Activated CD8-positive, alpha-beta memory T cell treated with anti-CD3 and anti-CD28 coated beads, Interleukin-2, amount 10 ng/mL, durations not matched to agents 7 days and 5 days (primary cell): Measurements from ENCODE around the gene EFTUD2. TPM values are rescaled to one million over a fixed set of nuclear protein-coding genes. Genes with fewer than 3 reads are reported as not detected.
"Not testable (repeated sequence)": the region's sequence is repeated elsewhere in the genome, so short reads cannot be mapped to it uniquely, and the experiment has no call there.

Source experiments
- ATAC-seq: fragments of 150-1000 bp; cut with Tn5 transposase; one replicate; pipeline ENCODE4 v1.10.0; 2021; ENCODE audit warnings: moderate library complexity
- CTCF ChIA-PET: fragments of 350-600 bp; sonication (Branson Sonifier 250); formaldehyde crosslinking; loops from one replicate; lab custom pipeline; 2021; ENCODE audit warnings: antibody characterized with exemption; lab: Charles Lee
- DNase-seq: peaks from one replicate; pipeline ENCODE4 v3.0.0-alpha.2; 2020
- H3K27ac Mint-ChIP-seq: one replicate; pipeline ENCODE4 v1.8.0; 2021; ENCODE audit warnings: mild to moderate bottlenecking, mixed read lengths
- H3K27me3 Mint-ChIP-seq: one replicate; pipeline ENCODE4 v1.8.0; 2021; ENCODE audit warnings: mixed read lengths
- H3K36me3 Mint-ChIP-seq: one replicate; pipeline ENCODE4 v1.8.0; 2021; ENCODE audit warnings: mild to moderate bottlenecking, mixed read lengths
- H3K4me1 Mint-ChIP-seq: one replicate; pipeline ENCODE4 v1.8.0; 2021; ENCODE audit warnings: mixed read lengths
- H3K4me3 Mint-ChIP-seq: one replicate; pipeline ENCODE4 v1.8.0; 2021; ENCODE audit warnings: mild to moderate bottlenecking, moderate library complexity, mixed read lengths
- H3K9me3 Mint-ChIP-seq: one replicate; pipeline ENCODE4 v1.8.0; 2022; ENCODE audit warnings: low read depth, mixed read lengths
- total RNA-seq, 2 experiments: library from RNA; stranded (reverse); gene quantifications; one replicate each; pipeline ENCODE4 v1.2.3, GENCODE V29; 2021

Gene EFTUD2
- 100 to 1,000 TPM; 134 to 178 TPM for total RNA-seq

- Mint-ChIP-seq H3K27ac (peak within 1 kb of the TSS; percentile 99), H3K27me3 (peaks cover 8% of the 10 kb centered on the region), H3K36me3 (peaks cover 11% of the 10 kb centered on the region), H3K4me3 (peak within 1 kb of the TSS; percentile 85), H3K9me3 (no peaks in the 10 kb centered on the region), H3K4me1 (peaks cover 29% of the 10 kb centered on the region)
- peak; percentile 97 for ATAC-seq
- DNase-seq = peak; percentile 94
- CTCF ChIA-PET = interaction anchor here (0.9 to 3.5 kb wide), 13 partner anchors 9 to 236 kb away, joined by 3 to 12 read pairs (median 4); partner anchors contain the start of gene ACBD4
These were observed at the start of gene EFTUD2 for GRCh38 chr17:44899074-44899782. EFTUD2 (minus strand) TSS chr17:44899445; CDS start chr17:44894521, 4,924 bp downstream.

GRCh38 chr17:44948315-44948795 is 49.1 kb upstream of the EFTUD2 start:
- DNase-seq = no peak
- Mint-ChIP-seq H3K4me3 (peak overlapping the region; percentile 93), H3K9me3 (no peaks in the 10 kb centered on the region), H3K27me3 (no peaks in the 10 kb centered on the region), H3K36me3 (peaks cover 23% of the 10 kb centered on the region), H3K27ac (peak overlapping the region; percentile 93), H3K4me1 (peaks cover 28% of the 10 kb centered on the region)
- ATAC-seq = no peak
- CTCF ChIA-PET = interaction anchor here (1.4 kb wide), 1 partner anchor 11 kb away, joined by 3 read pairs; no protein-coding TSS in a partner anchor

GRCh38 chr17:44947461-44948314 is 48.4 kb upstream of the EFTUD2 start, which contains the start of gene KIF18B:
KIF18B (minus strand) TSS chr17:44947773; CDS start chr17:44936344, 11,429 bp downstream.
- H3K36me3 Mint-ChIP-seq = peaks cover 26% of the 10 kb centered on the region
- H3K4me1 Mint-ChIP-seq = peaks cover 32% of the 10 kb centered on the region
- H3K27me3 Mint-ChIP-seq = no peaks in the 10 kb centered on the region
- DNase-seq (peak; percentile 96), ATAC-seq (peak; percentile 97)
- peak within 1 kb of the TSS; percentile 93 for H3K27ac Mint-ChIP-seq
- CTCF ChIA-PET = interaction anchor here (1.0 to 1.4 kb wide), 3 partner anchors 11 to 188 kb away, joined by 3 to 5 read pairs (median 3); partner anchors contain the start of gene ACBD4
- H3K4me3 Mint-ChIP-seq = peak within 1 kb of the TSS; percentile 93
- no peaks in the 10 kb centered on the region for H3K9me3 Mint-ChIP-seq

GRCh38 chr17:44945652-44946051 is 46.4 kb upstream of the EFTUD2 start:
- Mint-ChIP-seq H3K4me1 (peaks cover 41% of the 10 kb centered on the region), H3K4me3 (peak overlapping the region; percentile 93), H3K36me3 (peaks cover 39% of the 10 kb centered on the region)
- CTCF ChIA-PET = interaction anchor here (1.0 kb wide), 1 partner anchor 14 kb away, joined by 3 read pairs; no protein-coding TSS in a partner anchor
- not testable (repeated sequence) for H3K27me3 Mint-ChIP-seq, H3K9me3 Mint-ChIP-seq, DNase-seq, ATAC-seq, H3K27ac Mint-ChIP-seq

- H3K36me3 Mint-ChIP-seq = peaks cover 58% of the 10 kb centered on the region
- no peak for DNase-seq
- H3K4me3 Mint-ChIP-seq = no peak overlapping the region
These were observed 43.2 kb upstream of the EFTUD2 start for GRCh38 chr17:44942456-44942855.

GRCh38 chr17:44941712-44942331 is 42.6 kb upstream of the EFTUD2 start:
- ATAC-seq (peak; percentile 23), DNase-seq (no peak)
- peak overlapping the region; percentile 57 for H3K27ac Mint-ChIP-seq
- peaks cover 38% of the 10 kb centered on the region for H3K4me1 Mint-ChIP-seq
- CTCF ChIA-PET = interaction anchor here (0.5 to 1.3 kb wide), 2 partner anchors 80 to 163 kb away, joined by 4 read pairs; no protein-coding TSS in a partner anchor
- no peak overlapping the region for H3K4me3 Mint-ChIP-seq
- no peaks in the 10 kb centered on the region for H3K27me3 Mint-ChIP-seq
- peaks cover 58% of the 10 kb centered on the region for H3K36me3 Mint-ChIP-seq
- no peaks in the 10 kb centered on the region for H3K9me3 Mint-ChIP-seq

More at GRCh38 chr17:44942456-44942855, 43.2 kb upstream of the EFTUD2 start:
- H3K27ac Mint-ChIP-seq = no peak overlapping the region
- no peaks in the 10 kb centered on the region for H3K9me3 Mint-ChIP-seq
- H3K27me3 Mint-ChIP-seq = no peaks in the 10 kb centered on the region
- ATAC-seq = no peak
- H3K4me1 Mint-ChIP-seq = peaks cover 38% of the 10 kb centered on the region
- CTCF ChIA-PET = interaction anchor here (1.3 kb wide), 1 partner anchor 79 kb away, joined by 4 read pairs; no protein-coding TSS in a partner anchor

GRCh38 chr17:44940768-44941167 is 41.5 kb upstream of the EFTUD2 start:
- Mint-ChIP-seq H3K4me1 (peaks cover 33% of the 10 kb centered on the region), H3K36me3 (peaks cover 56% of the 10 kb centered on the region), H3K27me3 (no peaks in the 10 kb centered on the region), H3K4me3 (no peak overlapping the region), H3K9me3 (no peaks in the 10 kb centered on the region), H3K27ac (no peak overlapping the region)
- no peak for ATAC-seq
- CTCF ChIA-PET = no interaction called here
- DNase-seq = no peak

- H3K36me3 Mint-ChIP-seq = peaks cover 59% of the 10 kb centered on the region
- no peaks in the 10 kb centered on the region for H3K27me3 Mint-ChIP-seq
- peaks cover 33% of the 10 kb centered on the region for H3K4me1 Mint-ChIP-seq
- no peak overlapping the region for H3K4me3 Mint-ChIP-seq
- H3K9me3 Mint-ChIP-seq = no peaks in the 10 kb centered on the region
- CTCF ChIA-PET = no interaction called here
- no peak overlapping the region for H3K27ac Mint-ChIP-seq
- DNase-seq = no peak
- ATAC-seq = no peak
These were observed 41.1 kb upstream of the EFTUD2 start for GRCh38 chr17:44940317-44940716.

- no peak overlapping the region for H3K4me3 Mint-ChIP-seq
- DNase-seq (no peak), ATAC-seq (no peak)
- CTCF ChIA-PET = no interaction called here
- peaks cover 6% of the 10 kb centered on the region for H3K4me1 Mint-ChIP-seq
- H3K9me3 Mint-ChIP-seq = no peaks in the 10 kb centered on the region
- H3K27me3 Mint-ChIP-seq = no peaks in the 10 kb centered on the region
- peaks cover 48% of the 10 kb centered on the region for H3K36me3 Mint-ChIP-seq
- no peak overlapping the region for H3K27ac Mint-ChIP-seq
These were observed 35.9 kb upstream of the EFTUD2 start for GRCh38 chr17:44935116-44935515.

GRCh38 chr17:44934745-44935105 is 35.5 kb upstream of the EFTUD2 start:
- Mint-ChIP-seq H3K9me3 (no peaks in the 10 kb centered on the region), H3K27me3 (no peaks in the 10 kb centered on the region), H3K4me1 (peaks cover 4% of the 10 kb centered on the region), H3K27ac (no peak overlapping the region), H3K4me3 (no peak overlapping the region), H3K36me3 (peaks cover 45% of the 10 kb centered on the region)
- no peak for ATAC-seq
- CTCF ChIA-PET = no interaction called here
- no peak for DNase-seq

GRCh38 chr17:44933824-44934744 is 34.8 kb upstream of the EFTUD2 start:
- DNase-seq (no peak), ATAC-seq (no peak)
- CTCF ChIA-PET = no interaction called here
- no peak overlapping the region for H3K4me3 Mint-ChIP-seq
- no peak overlapping the region for H3K27ac Mint-ChIP-seq
- no peaks in the 10 kb centered on the region for H3K9me3 Mint-ChIP-seq
- H3K27me3 Mint-ChIP-seq = no peaks in the 10 kb centered on the region
- peaks cover 2% of the 10 kb centered on the region for H3K4me1 Mint-ChIP-seq
- peaks cover 49% of the 10 kb centered on the region for H3K36me3 Mint-ChIP-seq

GRCh38 chr17:44932787-44933097 is 33.5 kb upstream of the EFTUD2 start:
- Mint-ChIP-seq H3K4me3 (no peak overlapping the region), H3K4me1 (no peaks in the 10 kb centered on the region), H3K9me3 (no peaks in the 10 kb centered on the region), H3K27me3 (no peaks in the 10 kb centered on the region), H3K36me3 (peaks cover 49% of the 10 kb centered on the region), H3K27ac (no peak overlapping the region)
- ATAC-seq (no peak), DNase-seq (no peak)
- CTCF ChIA-PET = interaction anchor here (1.6 kb wide), 1 partner anchor 87 kb away, joined by 4 read pairs; no protein-coding TSS in a partner anchor
